HUES48 (cell line): ENCODE measurements around the gene MYLK4.

Source experiments
- H3K27ac ChIP-seq: one replicate; pipeline ENCODE4 v1.7.0; 2013; ENCODE audit warnings: low read depth, low read length, inconsistent platforms
- H3K27me3 ChIP-seq: 2 replicates; pipeline ENCODE4 v1.6.1; 2013; ENCODE audit warnings: mild to moderate bottlenecking, low read length; ENCODE audit not compliant: control insufficient read depth, insufficient read depth
- H3K36me3 ChIP-seq: 2 replicates; pipeline ENCODE4 v1.6.1; 2013; ENCODE audit warnings: low read length; ENCODE audit not compliant: control insufficient read depth, insufficient read depth
- H3K4me1 ChIP-seq: 2 replicates; pipeline ENCODE4 v1.6.1; 2013; ENCODE audit warnings: mild to moderate bottlenecking, low read length; ENCODE audit not compliant: control insufficient read depth, insufficient read depth
- H3K4me3 ChIP-seq: 2 replicates; pipeline ENCODE4 v1.5.1; 2013; ENCODE audit warnings: mild to moderate bottlenecking, low read depth, low read length
- H3K9ac ChIP-seq: 2 replicates; pipeline ENCODE4 v1.6.1; 2013; ENCODE audit warnings: mild to moderate bottlenecking, low read depth, low read length, moderate library complexity
- H3K9me3 ChIP-seq: 2 replicates; pipeline ENCODE4 v1.6.1; 2013; ENCODE audit warnings: low read length; ENCODE audit not compliant: control insufficient read depth, insufficient read depth

Gene MYLK4

GRCh38 chr6:2623295-2623694 is 127.4 kb downstream of the MYLK4 start:
- H3K27me3 ChIP-seq, result no peaks in the 10 kb centered on the region
- no peaks in the 10 kb centered on the region for H3K4me1 ChIP-seq
- H3K27ac ChIP-seq, result no peak overlapping the region
- no peak overlapping the region for H3K9ac ChIP-seq
- no peaks in the 10 kb centered on the region for H3K9me3 ChIP-seq
- no peak overlapping the region for H3K4me3 ChIP-seq
- H3K36me3 ChIP-seq, result no peaks in the 10 kb centered on the region

- H3K27ac ChIP-seq, result no peak overlapping the region
- no peak overlapping the region for H3K4me3 ChIP-seq
- H3K4me1 ChIP-seq, result no peaks in the 10 kb centered on the region
- H3K9ac ChIP-seq, result no peak overlapping the region
- no peaks in the 10 kb centered on the region for H3K36me3 ChIP-seq
- H3K9me3 ChIP-seq, result no peaks in the 10 kb centered on the region
- no peaks in the 10 kb centered on the region for H3K27me3 ChIP-seq
Measured at GRCh38 chr6:2622671-2623070, 128.1 kb downstream of the MYLK4 start.

GRCh38 chr6:2619651-2620050 is 131.1 kb downstream of the MYLK4 start:
- Histone ChIP-seq H3K36me3 (no peaks in the 10 kb centered on the region), H3K4me3 (no peak overlapping the region), H3K27me3 (no peaks in the 10 kb centered on the region), H3K9ac (no peak overlapping the region), H3K27ac (no peak overlapping the region), H3K9me3 (no peaks in the 10 kb centered on the region), H3K4me1 (no peaks in the 10 kb centered on the region)

- H3K27ac ChIP-seq, result no peak overlapping the region
- H3K27me3 ChIP-seq, result no peaks in the 10 kb centered on the region
- H3K9ac ChIP-seq, result no peak overlapping the region
- H3K4me3 ChIP-seq, result no peak overlapping the region
- H3K4me1 ChIP-seq, result no peaks in the 10 kb centered on the region
- no peaks in the 10 kb centered on the region for H3K9me3 ChIP-seq
- no peaks in the 10 kb centered on the region for H3K36me3 ChIP-seq
Measured at GRCh38 chr6:2617729-2618128, 133.0 kb downstream of the MYLK4 start.

- Histone ChIP-seq H3K4me3 (no peak overlapping the region), H3K27ac (no peak overlapping the region), H3K9me3 (no peaks in the 10 kb centered on the region), H3K27me3 (no peaks in the 10 kb centered on the region), H3K9ac (no peak overlapping the region), H3K4me1 (no peaks in the 10 kb centered on the region), H3K36me3 (no peaks in the 10 kb centered on the region)
Measured at GRCh38 chr6:2616811-2617210, 133.9 kb downstream of the MYLK4 start.

- no peak overlapping the region for H3K4me3 ChIP-seq
- no peaks in the 10 kb centered on the region for H3K4me1 ChIP-seq
- H3K27ac ChIP-seq, result no peak overlapping the region
- H3K9me3 ChIP-seq, result no peaks in the 10 kb centered on the region
- H3K36me3 ChIP-seq, result no peaks in the 10 kb centered on the region
- no peaks in the 10 kb centered on the region for H3K27me3 ChIP-seq
- no peak overlapping the region for H3K9ac ChIP-seq
Measured at GRCh38 chr6:2615251-2615650, 135.5 kb downstream of the MYLK4 start.

- H3K4me3 ChIP-seq, result no peak overlapping the region
- H3K9ac ChIP-seq, result no peak overlapping the region
- H3K4me1 ChIP-seq, result no peaks in the 10 kb centered on the region
- H3K27ac ChIP-seq, result no peak overlapping the region
- H3K9me3 ChIP-seq, result no peaks in the 10 kb centered on the region
- no peaks in the 10 kb centered on the region for H3K27me3 ChIP-seq
- H3K36me3 ChIP-seq, result no peaks in the 10 kb centered on the region
Measured at GRCh38 chr6:2614846-2615245, 135.9 kb downstream of the MYLK4 start.

- Histone ChIP-seq H3K4me1 (no peaks in the 10 kb centered on the region), H3K9ac (no peak overlapping the region), H3K27ac (no peak overlapping the region), H3K27me3 (no peaks in the 10 kb centered on the region), H3K9me3 (no peaks in the 10 kb centered on the region), H3K36me3 (no peaks in the 10 kb centered on the region), H3K4me3 (no peak overlapping the region)
Measured at GRCh38 chr6:2614155-2614554, 136.6 kb downstream of the MYLK4 start.
